Panc1 (cell line): Measurements from ENCODE around the gene PRSS27.

Experiments used
- POLR2AphosphoS5 ChIP-seq: IDR thresholded peaks from 2 replicates; pipeline ENCODE4 v1.6.1; 2012; ENCODE audit warnings: mild to moderate bottlenecking, low read depth, low read length, moderate library complexity
- SIN3A ChIP-seq: IDR thresholded peaks from 2 replicates; pipeline ENCODE4 v1.6.1; 2012; ENCODE audit warnings: low read depth, mild to moderate bottlenecking, low read length, moderate library complexity, borderline replicate concordance; ENCODE audit not compliant: insufficient read depth
- TCF7L2 ChIP-seq: IDR thresholded peaks from 2 replicates; pipeline ENCODE4 v1.6.1; 2011; ENCODE audit warnings: mild to moderate bottlenecking, low read depth, low read length, inconsistent platforms
- TF ChIP-seq, protein P1 (sequence below), 2 experiments: IDR thresholded peaks; 2 replicates each; pipeline ENCODE4 v1.6.1; 2011 to 2012; ENCODE audit warnings: low read depth in 2 of 2, control low read depth in 1 of 2, low read length in 1 of 2, mild to moderate bottlenecking in 1 of 2, moderate library complexity in 1 of 2; ENCODE audit not compliant: insufficient read depth in 1 of 2
- TF ChIP-seq, protein P2 (sequence below): fragments of 450-650 bp; IDR thresholded peaks from 2 replicates; pipeline ENCODE4 v1.5.1; 2017; ENCODE audit warnings: mild to moderate bottlenecking

- TF ChIP-seq, protein P1, sequence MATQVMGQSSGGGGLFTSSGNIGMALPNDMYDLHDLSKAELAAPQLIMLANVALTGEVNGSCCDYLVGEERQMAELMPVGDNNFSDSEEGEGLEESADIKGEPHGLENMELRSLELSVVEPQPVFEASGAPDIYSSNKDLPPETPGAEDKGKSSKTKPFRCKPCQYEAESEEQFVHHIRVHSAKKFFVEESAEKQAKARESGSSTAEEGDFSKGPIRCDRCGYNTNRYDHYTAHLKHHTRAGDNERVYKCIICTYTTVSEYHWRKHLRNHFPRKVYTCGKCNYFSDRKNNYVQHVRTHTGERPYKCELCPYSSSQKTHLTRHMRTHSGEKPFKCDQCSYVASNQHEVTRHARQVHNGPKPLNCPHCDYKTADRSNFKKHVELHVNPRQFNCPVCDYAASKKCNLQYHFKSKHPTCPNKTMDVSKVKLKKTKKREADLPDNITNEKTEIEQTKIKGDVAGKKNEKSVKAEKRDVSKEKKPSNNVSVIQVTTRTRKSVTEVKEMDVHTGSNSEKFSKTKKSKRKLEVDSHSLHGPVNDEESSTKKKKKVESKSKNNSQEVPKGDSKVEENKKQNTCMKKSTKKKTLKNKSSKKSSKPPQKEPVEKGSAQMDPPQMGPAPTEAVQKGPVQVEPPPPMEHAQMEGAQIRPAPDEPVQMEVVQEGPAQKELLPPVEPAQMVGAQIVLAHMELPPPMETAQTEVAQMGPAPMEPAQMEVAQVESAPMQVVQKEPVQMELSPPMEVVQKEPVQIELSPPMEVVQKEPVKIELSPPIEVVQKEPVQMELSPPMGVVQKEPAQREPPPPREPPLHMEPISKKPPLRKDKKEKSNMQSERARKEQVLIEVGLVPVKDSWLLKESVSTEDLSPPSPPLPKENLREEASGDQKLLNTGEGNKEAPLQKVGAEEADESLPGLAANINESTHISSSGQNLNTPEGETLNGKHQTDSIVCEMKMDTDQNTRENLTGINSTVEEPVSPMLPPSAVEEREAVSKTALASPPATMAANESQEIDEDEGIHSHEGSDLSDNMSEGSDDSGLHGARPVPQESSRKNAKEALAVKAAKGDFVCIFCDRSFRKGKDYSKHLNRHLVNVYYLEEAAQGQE (IDR thresholded peaks at IDR 0.05; ENCODE audit: insufficient read depth in 1 of 2, low read depth in 2 of 2, low read length in 1 of 2) = no peak
- TF ChIP-seq, protein P2, sequence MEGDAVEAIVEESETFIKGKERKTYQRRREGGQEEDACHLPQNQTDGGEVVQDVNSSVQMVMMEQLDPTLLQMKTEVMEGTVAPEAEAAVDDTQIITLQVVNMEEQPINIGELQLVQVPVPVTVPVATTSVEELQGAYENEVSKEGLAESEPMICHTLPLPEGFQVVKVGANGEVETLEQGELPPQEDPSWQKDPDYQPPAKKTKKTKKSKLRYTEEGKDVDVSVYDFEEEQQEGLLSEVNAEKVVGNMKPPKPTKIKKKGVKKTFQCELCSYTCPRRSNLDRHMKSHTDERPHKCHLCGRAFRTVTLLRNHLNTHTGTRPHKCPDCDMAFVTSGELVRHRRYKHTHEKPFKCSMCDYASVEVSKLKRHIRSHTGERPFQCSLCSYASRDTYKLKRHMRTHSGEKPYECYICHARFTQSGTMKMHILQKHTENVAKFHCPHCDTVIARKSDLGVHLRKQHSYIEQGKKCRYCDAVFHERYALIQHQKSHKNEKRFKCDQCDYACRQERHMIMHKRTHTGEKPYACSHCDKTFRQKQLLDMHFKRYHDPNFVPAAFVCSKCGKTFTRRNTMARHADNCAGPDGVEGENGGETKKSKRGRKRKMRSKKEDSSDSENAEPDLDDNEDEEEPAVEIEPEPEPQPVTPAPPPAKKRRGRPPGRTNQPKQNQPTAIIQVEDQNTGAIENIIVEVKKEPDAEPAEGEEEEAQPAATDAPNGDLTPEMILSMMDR = no peak
- TF ChIP-seq SIN3A = no peak
- no peak for TF ChIP-seq POLR2AphosphoS5
- no peak for TF ChIP-seq TCF7L2
Observed at GRCh38 chr16:2692948-2693651, 26.9 kb downstream of the PRSS27 start.
